ENCODE data around the gene MTRF1L.

The MTRF1L gene

GRCh38 chr6:153048631-153049030 is 46.1 kb upstream of the MTRF1L start:
- TF ChIP-seq PPARA (CRISPR knock-in tag; IDR thresholded peaks at IDR 0.05; ENCODE audit: borderline replicate concordance) (no peak), RARB (CRISPR knock-in tag; IDR thresholded peaks at IDR 0.05) (no peak), ZC3H10 (CRISPR knock-in tag; IDR thresholded peaks at IDR 0.05) (no peak)
- ATAC-seq = no peak

DNA sequence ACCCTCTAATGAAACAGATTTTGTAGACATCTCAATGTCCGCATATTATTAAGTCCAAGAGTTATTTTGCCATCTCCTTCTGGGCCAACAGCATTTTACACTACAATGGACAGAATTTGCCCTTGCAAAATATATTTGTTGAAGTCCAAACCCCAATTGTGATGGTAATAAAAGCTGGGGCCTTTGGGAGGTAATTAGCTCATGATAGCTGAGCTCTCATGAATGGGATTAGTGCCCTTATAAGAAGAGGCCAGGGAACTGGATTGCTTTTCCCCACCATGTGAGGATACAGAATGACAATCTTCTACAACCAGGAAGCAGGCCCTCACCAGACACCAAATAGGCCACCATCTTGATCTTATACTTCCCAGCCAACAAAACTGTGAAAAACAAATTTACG is 44.9 kb upstream of the MTRF1L start:
- TF ChIP-seq ZNF70 (CRISPR knock-in tag; IDR thresholded peaks at IDR 0.05) (no peak), TOX (CRISPR knock-in tag; IDR thresholded peaks at IDR 0.05; ENCODE audit: borderline replicate concordance) (no peak), GLIS3 (CRISPR knock-in tag; IDR thresholded peaks at IDR 0.05) (no peak), RARB (CRISPR knock-in tag; IDR thresholded peaks at IDR 0.05) (no peak), ARNTL (CRISPR knock-in tag; IDR thresholded peaks at IDR 0.05; ENCODE audit: borderline replicate concordance, low read depth) (no peak), ZNF8 (CRISPR knock-in tag; IDR thresholded peaks at IDR 0.05) (no peak), POU6F1 (CRISPR knock-in tag; IDR thresholded peaks at IDR 0.05; ENCODE audit: borderline replicate concordance, low read depth) (no peak), TCF4 (CRISPR knock-in tag; IDR thresholded peaks at IDR 0.05; ENCODE audit: borderline replicate concordance) (no peak), ESRRG (CRISPR knock-in tag; IDR thresholded peaks at IDR 0.05) (no peak), OSR1 (CRISPR knock-in tag; IDR thresholded peaks at IDR 0.05) (no peak), PPARA (CRISPR knock-in tag; IDR thresholded peaks at IDR 0.05; ENCODE audit: borderline replicate concordance) (no peak), ZC3H10 (CRISPR knock-in tag; IDR thresholded peaks at IDR 0.05) (no peak), BACH2 (CRISPR knock-in tag; IDR thresholded peaks at IDR 0.05; ENCODE audit: borderline replicate concordance) (no peak), ISL1 (CRISPR knock-in tag; IDR thresholded peaks at IDR 0.05) (no peak), ZNF565 (CRISPR knock-in tag; conservative IDR thresholded peaks at IDR 0.05; ENCODE audit: low read depth) (no peak)
- TF ChIP-seq, protein P1, sequence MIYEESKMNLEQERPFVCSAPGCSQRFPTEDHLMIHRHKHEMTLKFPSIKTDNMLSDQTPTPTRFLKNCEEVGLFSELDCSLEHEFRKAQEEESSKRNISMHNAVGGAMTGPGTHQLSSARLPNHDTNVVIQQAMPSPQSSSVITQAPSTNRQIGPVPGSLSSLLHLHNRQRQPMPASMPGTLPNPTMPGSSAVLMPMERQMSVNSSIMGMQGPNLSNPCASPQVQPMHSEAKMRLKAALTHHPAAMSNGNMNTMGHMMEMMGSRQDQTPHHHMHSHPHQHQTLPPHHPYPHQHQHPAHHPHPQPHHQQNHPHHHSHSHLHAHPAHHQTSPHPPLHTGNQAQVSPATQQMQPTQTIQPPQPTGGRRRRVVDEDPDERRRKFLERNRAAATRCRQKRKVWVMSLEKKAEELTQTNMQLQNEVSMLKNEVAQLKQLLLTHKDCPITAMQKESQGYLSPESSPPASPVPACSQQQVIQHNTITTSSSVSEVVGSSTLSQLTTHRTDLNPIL (CRISPR knock-in tag; IDR thresholded peaks at IDR 0.05; ENCODE audit: low read depth) = no peak
- TF ChIP-seq, protein P2, sequence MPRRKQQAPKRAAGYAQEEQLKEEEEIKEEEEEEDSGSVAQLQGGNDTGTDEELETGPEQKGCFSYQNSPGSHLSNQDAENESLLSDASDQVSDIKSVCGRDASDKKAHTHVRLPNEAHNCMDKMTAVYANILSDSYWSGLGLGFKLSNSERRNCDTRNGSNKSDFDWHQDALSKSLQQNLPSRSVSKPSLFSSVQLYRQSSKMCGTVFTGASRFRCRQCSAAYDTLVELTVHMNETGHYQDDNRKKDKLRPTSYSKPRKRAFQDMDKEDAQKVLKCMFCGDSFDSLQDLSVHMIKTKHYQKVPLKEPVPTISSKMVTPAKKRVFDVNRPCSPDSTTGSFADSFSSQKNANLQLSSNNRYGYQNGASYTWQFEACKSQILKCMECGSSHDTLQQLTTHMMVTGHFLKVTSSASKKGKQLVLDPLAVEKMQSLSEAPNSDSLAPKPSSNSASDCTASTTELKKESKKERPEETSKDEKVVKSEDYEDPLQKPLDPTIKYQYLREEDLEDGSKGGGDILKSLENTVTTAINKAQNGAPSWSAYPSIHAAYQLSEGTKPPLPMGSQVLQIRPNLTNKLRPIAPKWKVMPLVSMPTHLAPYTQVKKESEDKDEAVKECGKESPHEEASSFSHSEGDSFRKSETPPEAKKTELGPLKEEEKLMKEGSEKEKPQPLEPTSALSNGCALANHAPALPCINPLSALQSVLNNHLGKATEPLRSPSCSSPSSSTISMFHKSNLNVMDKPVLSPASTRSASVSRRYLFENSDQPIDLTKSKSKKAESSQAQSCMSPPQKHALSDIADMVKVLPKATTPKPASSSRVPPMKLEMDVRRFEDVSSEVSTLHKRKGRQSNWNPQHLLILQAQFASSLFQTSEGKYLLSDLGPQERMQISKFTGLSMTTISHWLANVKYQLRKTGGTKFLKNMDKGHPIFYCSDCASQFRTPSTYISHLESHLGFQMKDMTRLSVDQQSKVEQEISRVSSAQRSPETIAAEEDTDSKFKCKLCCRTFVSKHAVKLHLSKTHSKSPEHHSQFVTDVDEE (CRISPR knock-in tag; IDR thresholded peaks at IDR 0.05) = no peak
- TF ChIP-seq, protein P3, sequence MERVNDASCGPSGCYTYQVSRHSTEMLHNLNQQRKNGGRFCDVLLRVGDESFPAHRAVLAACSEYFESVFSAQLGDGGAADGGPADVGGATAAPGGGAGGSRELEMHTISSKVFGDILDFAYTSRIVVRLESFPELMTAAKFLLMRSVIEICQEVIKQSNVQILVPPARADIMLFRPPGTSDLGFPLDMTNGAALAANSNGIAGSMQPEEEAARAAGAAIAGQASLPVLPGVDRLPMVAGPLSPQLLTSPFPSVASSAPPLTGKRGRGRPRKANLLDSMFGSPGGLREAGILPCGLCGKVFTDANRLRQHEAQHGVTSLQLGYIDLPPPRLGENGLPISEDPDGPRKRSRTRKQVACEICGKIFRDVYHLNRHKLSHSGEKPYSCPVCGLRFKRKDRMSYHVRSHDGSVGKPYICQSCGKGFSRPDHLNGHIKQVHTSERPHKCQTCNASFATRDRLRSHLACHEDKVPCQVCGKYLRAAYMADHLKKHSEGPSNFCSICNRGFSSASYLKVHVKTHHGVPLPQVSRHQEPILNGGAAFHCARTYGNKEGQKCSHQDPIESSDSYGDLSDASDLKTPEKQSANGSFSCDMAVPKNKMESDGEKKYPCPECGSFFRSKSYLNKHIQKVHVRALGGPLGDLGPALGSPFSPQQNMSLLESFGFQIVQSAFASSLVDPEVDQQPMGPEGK (CRISPR knock-in tag; IDR thresholded peaks at IDR 0.05; ENCODE audit: borderline replicate concordance) = no peak
- TF ChIP-seq, protein P4, sequence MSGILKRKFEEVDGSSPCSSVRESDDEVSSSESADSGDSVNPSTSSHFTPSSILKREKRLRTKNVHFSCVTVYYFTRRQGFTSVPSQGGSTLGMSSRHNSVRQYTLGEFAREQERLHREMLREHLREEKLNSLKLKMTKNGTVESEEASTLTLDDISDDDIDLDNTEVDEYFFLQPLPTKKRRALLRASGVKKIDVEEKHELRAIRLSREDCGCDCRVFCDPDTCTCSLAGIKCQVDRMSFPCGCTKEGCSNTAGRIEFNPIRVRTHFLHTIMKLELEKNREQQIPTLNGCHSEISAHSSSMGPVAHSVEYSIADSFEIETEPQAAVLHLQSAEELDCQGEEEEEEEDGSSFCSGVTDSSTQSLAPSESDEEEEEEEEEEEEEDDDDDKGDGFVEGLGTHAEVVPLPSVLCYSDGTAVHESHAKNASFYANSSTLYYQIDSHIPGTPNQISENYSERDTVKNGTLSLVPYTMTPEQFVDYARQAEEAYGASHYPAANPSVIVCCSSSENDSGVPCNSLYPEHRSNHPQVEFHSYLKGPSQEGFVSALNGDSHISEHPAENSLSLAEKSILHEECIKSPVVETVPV (CRISPR knock-in tag; IDR thresholded peaks at IDR 0.05) = no peak
- no peak for ATAC-seq

- no peak for ATAC-seq
- TF ChIP-seq CSDC2 (CRISPR knock-in tag; IDR thresholded peaks at IDR 0.05) (no peak), ZC3H10 (CRISPR knock-in tag; IDR thresholded peaks at IDR 0.05) (no peak), ZNF8 (CRISPR knock-in tag; IDR thresholded peaks at IDR 0.05) (no peak), ZNF70 (CRISPR knock-in tag; IDR thresholded peaks at IDR 0.05) (no peak), ISL1 (CRISPR knock-in tag; IDR thresholded peaks at IDR 0.05) (no peak), ARNTL (CRISPR knock-in tag; IDR thresholded peaks at IDR 0.05; ENCODE audit: borderline replicate concordance, low read depth) (no peak), TCF4 (CRISPR knock-in tag; IDR thresholded peaks at IDR 0.05; ENCODE audit: borderline replicate concordance) (no peak), ESRRG (CRISPR knock-in tag; IDR thresholded peaks at IDR 0.05) (no peak), BACH2 (CRISPR knock-in tag; IDR thresholded peaks at IDR 0.05; ENCODE audit: borderline replicate concordance) (no peak), POU6F1 (CRISPR knock-in tag; IDR thresholded peaks at IDR 0.05; ENCODE audit: borderline replicate concordance, low read depth) (no peak), GLIS3 (CRISPR knock-in tag; IDR thresholded peaks at IDR 0.05) (no peak), SNAI2 (CRISPR knock-in tag; IDR thresholded peaks at IDR 0.05) (no peak), ZFP3 (CRISPR knock-in tag; IDR thresholded peaks at IDR 0.05) (no peak), PPARA (CRISPR knock-in tag; IDR thresholded peaks at IDR 0.05; ENCODE audit: borderline replicate concordance) (no peak)
- TF ChIP-seq, protein P3 (CRISPR knock-in tag; IDR thresholded peaks at IDR 0.05; ENCODE audit: borderline replicate concordance) = no peak
- TF ChIP-seq, protein P4 (CRISPR knock-in tag; IDR thresholded peaks at IDR 0.05) = no peak
Observed at GRCh38 chr6:153045271-153045670, 42.8 kb upstream of the MTRF1L start.
